Measurements from ENCODE around the gene RAP1GDS1. TPM values are rescaled to one million over a fixed set of nuclear protein-coding genes. Genes with fewer than 3 reads are reported as not detected.

RAP1GDS1 gene
- total and polyA plus RNA-seq, 12 donors, result 5.9 to 38.1 (median 22.8) TPM

GRCh38 chr4:98385831-98386230, 124.6 kb downstream of the RAP1GDS1 start:
- no peak for DNase-seq
- H3K27ac ChIP-seq, result no peak overlapping the region
- intact Hi-C loops (cut with DNase I), result no loop called here
- no peaks in the 10 kb centered on the region for H3K4me1 ChIP-seq (replicated peaks in 1 of 2)
- 79 to 91% (median 86%) methylated on average over 2 of the region's 2 CpGs for WGBS, 4 donors
- H3K27me3 ChIP-seq, result no peaks in the 10 kb centered on the region
- H3K36me3 ChIP-seq (replicated peaks in 1 of 2), result no peaks in the 10 kb centered on the region
- H3K9me3 ChIP-seq (replicated peaks in 1 of 3), result no peaks in the 10 kb centered on the region
- H3K4me3 ChIP-seq, result no peak overlapping the region
- no peak for TF ChIP-seq CTCF (IDR thresholded peaks at IDR 0.05)
- no peak for TF ChIP-seq POLR2A (IDR thresholded peaks at IDR 0.05)

- intact Hi-C loops (cut with DNase I), result no loop called here
- Histone ChIP-seq H3K4me3 (no peak overlapping the region), H3K27ac (no peak overlapping the region), H3K9me3 (replicated peaks in 1 of 3) (no peaks in the 10 kb centered on the region), H3K36me3 (replicated peaks in 1 of 2) (no peaks in the 10 kb centered on the region), H3K27me3 (no peaks in the 10 kb centered on the region), H3K4me1 (replicated peaks in 1 of 2) (no peaks in the 10 kb centered on the region)
- TF ChIP-seq CTCF (IDR thresholded peaks at IDR 0.05), result no peak
- TF ChIP-seq POLR2A (IDR thresholded peaks at IDR 0.05), result no peak
- no peak for DNase-seq
- whole genome bisulfite sequencing, 4 donors, result 96 to 98% (median 96%) methylated on average over 5 of the region's 5 CpGs
These were observed 126.3 kb downstream of the RAP1GDS1 start for GRCh38 chr4:98387345-98388026.

GRCh38 chr4:98394134-98394533, 132.9 kb downstream of the RAP1GDS1 start:
- intact Hi-C loops (cut with DNase I), result no loop called here

GRCh38 chr4:98399915-98400314, 138.7 kb downstream of the RAP1GDS1 start:
- H3K27ac ChIP-seq, result no peak overlapping the region
- DNase-seq, result no peak
- intact Hi-C loops (cut with DNase I), result no loop called here
- no peaks in the 10 kb centered on the region for H3K36me3 ChIP-seq (replicated peaks in 1 of 2)
- TF ChIP-seq CTCF (IDR thresholded peaks at IDR 0.05) (no peak), POLR2A (IDR thresholded peaks at IDR 0.05) (no peak)
- no peaks in the 10 kb centered on the region for H3K9me3 ChIP-seq (replicated peaks in 1 of 3)
- H3K4me1 ChIP-seq (replicated peaks in 1 of 2), result no peaks in the 10 kb centered on the region
- no peaks in the 10 kb centered on the region for H3K27me3 ChIP-seq
- WGBS, 4 donors, result 100% methylated on average over 1 of the region's 1 CpG
- no peak overlapping the region for H3K4me3 ChIP-seq

More at GRCh38 chr4:98394134-98394533, 132.9 kb downstream of the RAP1GDS1 start:
- no peak for DNase-seq
- no peaks in the 10 kb centered on the region for H3K9me3 ChIP-seq (replicated peaks in 1 of 3)
- no peak overlapping the region for H3K4me3 ChIP-seq
- H3K36me3 ChIP-seq (replicated peaks in 1 of 2), result no peaks in the 10 kb centered on the region
- TF ChIP-seq POLR2A (IDR thresholded peaks at IDR 0.05), result no peak
- no peak for TF ChIP-seq CTCF (IDR thresholded peaks at IDR 0.05)
- 95 to 100% (median 100%) methylated on average over 1 of the region's 1 CpG for WGBS, 4 donors
- H3K27ac ChIP-seq, result no peak overlapping the region
- no peaks in the 10 kb centered on the region for H3K4me1 ChIP-seq (replicated peaks in 1 of 2)
- no peaks in the 10 kb centered on the region for H3K27me3 ChIP-seq

All from adrenal gland (tissue), 12 donors.